H9 (cell line): ENCODE data around the gene TUBB2B. TPM values are rescaled to one million over a fixed set of nuclear protein-coding genes. Genes with fewer than 3 reads are reported as not detected.

Source experiments
- DNase-seq: peaks from one replicate; pipeline ENCODE4 v3.0.0-alpha.2; 2017
- H2AFZ ChIP-seq: one replicate; pipeline ENCODE4 v1.6.1; 2013; ENCODE audit warnings: mild to moderate bottlenecking, low read length, control low read depth, moderate library complexity
- H2AK5ac ChIP-seq: 2 replicates; pipeline ENCODE4 v1.6.1; 2013; ENCODE audit warnings: low read length, control low read depth, mixed read lengths; ENCODE audit not compliant: insufficient read length
- H2BK120ac ChIP-seq: one replicate; pipeline ENCODE4 v1.6.1; 2013; ENCODE audit warnings: low read depth, mild to moderate bottlenecking, low read length, control low read depth, inconsistent platforms; ENCODE audit not compliant: poor library complexity, severe bottlenecking
- H2BK12ac ChIP-seq: 2 replicates; pipeline ENCODE4 v1.6.1; 2013; ENCODE audit warnings: low read length, control low read depth, mixed read lengths, low read depth; ENCODE audit not compliant: insufficient read length
- H2BK15ac ChIP-seq: 2 replicates; pipeline ENCODE4 v1.6.1; 2013; ENCODE audit warnings: low read depth, low read length, control low read depth
- H2BK20ac ChIP-seq: one replicate; pipeline ENCODE4 v1.6.1; 2013; ENCODE audit warnings: low read depth, mild to moderate bottlenecking, low read length, control low read depth, inconsistent platforms; ENCODE audit not compliant: poor library complexity, severe bottlenecking
- H2BK5ac ChIP-seq: 2 replicates; pipeline ENCODE4 v1.6.1; 2013; ENCODE audit warnings: low read length, control low read depth, mixed read lengths; ENCODE audit not compliant: insufficient read length
- H3K14ac ChIP-seq: 2 replicates; pipeline ENCODE4 v1.6.1; 2013; ENCODE audit warnings: low read length, control low read depth; ENCODE audit not compliant: insufficient read depth
- H3K18ac ChIP-seq: 2 replicates; pipeline ENCODE4 v1.6.1; 2013; ENCODE audit warnings: low read depth, mild to moderate bottlenecking, mixed read lengths, low read length, control low read depth; ENCODE audit not compliant: insufficient read length
- H3K23ac ChIP-seq: 2 replicates; pipeline ENCODE4 v1.6.1; 2013; ENCODE audit warnings: low read length, control low read depth, mixed read lengths, low read depth; ENCODE audit not compliant: insufficient read length
- H3K23me2 ChIP-seq: 2 replicates; pipeline ENCODE4 v1.6.1; 2013; ENCODE audit warnings: low read depth, mild to moderate bottlenecking, mixed read lengths, low read length, control low read depth; ENCODE audit not compliant: insufficient read length, poor library complexity, severe bottlenecking
- H3K27ac ChIP-seq: 2 replicates; pipeline ENCODE4 v1.5.1; 2013; ENCODE audit warnings: low read length, control low read depth, mixed read lengths, low read depth; ENCODE audit not compliant: insufficient read length
- H3K27me3 ChIP-seq: 2 replicates; pipeline ENCODE4 v1.6.1; 2013; ENCODE audit warnings: low read length, control low read depth, inconsistent platforms; ENCODE audit not compliant: insufficient read depth
- H3K4ac ChIP-seq: 2 replicates; pipeline ENCODE4 v1.6.1; 2013; ENCODE audit warnings: low read depth, mild to moderate bottlenecking, control low read depth, inconsistent platforms, low read length, moderate library complexity
- H3K4me1 ChIP-seq: 2 replicates; pipeline ENCODE4 v1.6.1; 2013; ENCODE audit warnings: low read length, control low read depth, inconsistent platforms; ENCODE audit not compliant: insufficient read depth
- H3K4me2 ChIP-seq: 2 replicates; pipeline ENCODE4 v1.6.1; 2013; ENCODE audit warnings: low read length, control low read depth, mixed read lengths; ENCODE audit not compliant: insufficient read length, insufficient read depth
- H3K56ac ChIP-seq: 2 replicates; pipeline ENCODE4 v1.6.1; 2013; ENCODE audit warnings: low read depth, mild to moderate bottlenecking, mixed read lengths, low read length, control low read depth; ENCODE audit not compliant: insufficient read length
- H3K79me1 ChIP-seq: 2 replicates; pipeline ENCODE4 v1.6.1; 2013; ENCODE audit warnings: low read depth, mild to moderate bottlenecking, moderate library complexity, low read length, control low read depth, inconsistent platforms; ENCODE audit not compliant: insufficient read depth, poor library complexity, severe bottlenecking
- H3K79me2 ChIP-seq: 2 replicates; pipeline ENCODE4 v1.6.1; 2013; ENCODE audit warnings: low read length, control low read depth, inconsistent platforms; ENCODE audit not compliant: insufficient read depth
- H3K9ac ChIP-seq: 2 replicates; pipeline ENCODE4 v1.6.1; 2013; ENCODE audit warnings: low read length, control low read depth, mixed read lengths; ENCODE audit not compliant: insufficient read length; ENCODE audit errors: extremely low read depth
- H3K9me3 ChIP-seq: one replicate; pipeline ENCODE4 v1.6.1; 2013; ENCODE audit warnings: low read depth, low read length, inconsistent platforms; ENCODE audit not compliant: control insufficient read depth
- H3T11ph ChIP-seq: one replicate; pipeline ENCODE4 v1.6.1; 2013; ENCODE audit warnings: mild to moderate bottlenecking, low read length, control low read depth, inconsistent platforms
- H4K20me1 ChIP-seq: one replicate; pipeline ENCODE4 v1.6.1; 2013; ENCODE audit not compliant: control insufficient read depth, insufficient read length, insufficient read depth
- H4K5ac ChIP-seq: 2 replicates; pipeline ENCODE4 v1.6.1; 2013; ENCODE audit warnings: low read depth, mild to moderate bottlenecking, mixed read lengths, low read length, control low read depth; ENCODE audit not compliant: insufficient read length
- H4K8ac ChIP-seq: replicated peaks from 2 replicates; pipeline ENCODE4 v1.6.1; 2013; ENCODE audit warnings: low read length, control low read depth, mixed read lengths, low read depth; ENCODE audit not compliant: insufficient read length
- H4K91ac ChIP-seq: 2 replicates; pipeline ENCODE4 v1.6.1; 2013; ENCODE audit warnings: low read depth, mild to moderate bottlenecking, moderate library complexity, mixed read lengths, low read length, control low read depth; ENCODE audit not compliant: insufficient read length
- H3K27ac Mint-ChIP-seq, 3 experiments: 2 replicates in 2 of 3; 3 replicates in 1 of 3; pipeline ENCODE4 v1.8.0; 2020 to 2021; ENCODE audit warnings: mixed read lengths in 3 of 3, mild to moderate bottlenecking in 1 of 3, moderate library complexity in 1 of 3
- H3K27me3 Mint-ChIP-seq: 2 replicates; pipeline ENCODE4 v1.8.0; 2021; ENCODE audit warnings: low read depth, mild to moderate bottlenecking, moderate library complexity, mixed read lengths
- H3K36me3 Mint-ChIP-seq, 3 experiments: 2 replicates in 2 of 3; 3 replicates in 1 of 3; pipeline ENCODE4 v1.8.0; 2020 to 2021; ENCODE audit warnings: low read depth in 3 of 3, mixed read lengths in 3 of 3; ENCODE audit not compliant: insufficient read depth in 1 of 3
- H3K4me1 Mint-ChIP-seq, 2 experiments: 2 replicates each; pipeline ENCODE4 v1.8.0; 2020; ENCODE audit warnings: mixed read lengths in 2 of 2
- H3K4me3 Mint-ChIP-seq, 2 experiments: 2 replicates in 1 of 2; 3 replicates in 1 of 2; pipeline ENCODE4 v1.8.0; 2020 to 2021; ENCODE audit warnings: mild to moderate bottlenecking in 2 of 2, mixed read lengths in 2 of 2, moderate library complexity in 1 of 2
- H3K9me3 Mint-ChIP-seq, 2 experiments: 2 replicates in 1 of 2; 3 replicates in 1 of 2; pipeline ENCODE4 v1.8.0; 2020; ENCODE audit warnings: mild to moderate bottlenecking in 2 of 2, mixed read lengths in 2 of 2, moderate library complexity in 1 of 2
- WGBS: extraction: QIAGEN DNeasy Blood & Tissue Kit; methylation state at CpG from one replicate; pipeline ENCODE4 v1.1.7; 2013; ENCODE audit warnings: missing lambda C conversion rate, low lambda C conversion rate, mixed read lengths; ENCODE audit not compliant: insufficient read length; ENCODE audit errors: extremely low coverage; 5-methylcytosine and 5-hydroxymethylcytosine counted together
- total RNA-seq: library from RNA; stranded (reverse); gene quantifications from 2 replicates; pipeline ENCODE4 v1.2.1, GENCODE V29; 2021
- TF ChIP-seq, protein P1 (sequence below): fragments of 200-600 bp; sonication (generic); conservative IDR thresholded peaks from 3 replicates; pipeline ENCODE4 v1.8.0; 2021; ENCODE audit warnings: antibody characterized with exemption, mild to moderate bottlenecking

The TUBB2B gene
- total RNA-seq, 1 experiment from 2014 or later = 320 TPM

DNA sequence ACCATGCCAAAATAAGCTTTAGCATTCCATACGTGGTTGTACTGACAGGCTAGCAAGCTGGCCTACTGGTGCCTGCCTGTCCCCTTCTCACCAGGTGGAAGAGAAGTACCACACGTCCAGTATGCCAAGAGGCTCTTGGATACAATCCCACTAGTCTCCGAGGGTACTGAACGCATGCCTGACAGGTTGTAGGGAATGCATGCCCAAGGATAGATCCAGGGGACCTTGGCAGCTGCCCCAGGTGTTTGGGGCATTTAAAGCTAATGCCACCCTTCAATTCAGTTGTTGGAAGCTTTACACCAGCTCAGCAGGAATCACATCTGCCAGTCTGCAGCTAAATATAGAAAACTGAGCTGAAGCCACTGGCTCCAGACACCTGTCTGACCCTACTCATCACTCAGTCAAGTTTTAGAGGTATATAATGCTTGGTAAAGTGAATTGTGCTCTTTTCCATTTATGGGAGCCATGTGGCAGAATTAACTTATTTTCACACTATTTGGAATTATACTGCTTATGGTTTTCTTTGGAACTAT is 4.9 kb downstream of the TUBB2B start:
- no peak overlapping the region for H3K4me3 Mint-ChIP-seq
- no peaks in the 10 kb centered on the region for H3K4me1 ChIP-seq
- H3K18ac ChIP-seq = no peak overlapping the region
- H3K4me2 ChIP-seq = no peak overlapping the region
- no peak overlapping the region for H4K8ac ChIP-seq
- no peaks in the 10 kb centered on the region for H4K20me1 ChIP-seq
- no peak overlapping the region for H3K14ac ChIP-seq
- TF ChIP-seq, protein P1, sequence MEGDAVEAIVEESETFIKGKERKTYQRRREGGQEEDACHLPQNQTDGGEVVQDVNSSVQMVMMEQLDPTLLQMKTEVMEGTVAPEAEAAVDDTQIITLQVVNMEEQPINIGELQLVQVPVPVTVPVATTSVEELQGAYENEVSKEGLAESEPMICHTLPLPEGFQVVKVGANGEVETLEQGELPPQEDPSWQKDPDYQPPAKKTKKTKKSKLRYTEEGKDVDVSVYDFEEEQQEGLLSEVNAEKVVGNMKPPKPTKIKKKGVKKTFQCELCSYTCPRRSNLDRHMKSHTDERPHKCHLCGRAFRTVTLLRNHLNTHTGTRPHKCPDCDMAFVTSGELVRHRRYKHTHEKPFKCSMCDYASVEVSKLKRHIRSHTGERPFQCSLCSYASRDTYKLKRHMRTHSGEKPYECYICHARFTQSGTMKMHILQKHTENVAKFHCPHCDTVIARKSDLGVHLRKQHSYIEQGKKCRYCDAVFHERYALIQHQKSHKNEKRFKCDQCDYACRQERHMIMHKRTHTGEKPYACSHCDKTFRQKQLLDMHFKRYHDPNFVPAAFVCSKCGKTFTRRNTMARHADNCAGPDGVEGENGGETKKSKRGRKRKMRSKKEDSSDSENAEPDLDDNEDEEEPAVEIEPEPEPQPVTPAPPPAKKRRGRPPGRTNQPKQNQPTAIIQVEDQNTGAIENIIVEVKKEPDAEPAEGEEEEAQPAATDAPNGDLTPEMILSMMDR = no peak
- no peak overlapping the region for H4K91ac ChIP-seq
- no peaks in the 10 kb centered on the region for H3K9me3 ChIP-seq
- no CpG with 5 or more reads among the region's 4 CpGs for WGBS
- no peak overlapping the region for H2BK120ac ChIP-seq
- H3K23me2 ChIP-seq = peaks cover 11% of the 10 kb centered on the region
- peaks cover 18% of the 10 kb centered on the region for H3K79me2 ChIP-seq
- H4K5ac ChIP-seq = no peak overlapping the region
- peaks cover 10% of the 10 kb centered on the region for H3K27me3 Mint-ChIP-seq
- H2BK20ac ChIP-seq = no peak overlapping the region
- no peak overlapping the region for H3K56ac ChIP-seq
- no peak overlapping the region for H2AK5ac ChIP-seq
- H2BK12ac ChIP-seq = no peak overlapping the region
- no peak overlapping the region for H3K9ac ChIP-seq
- H3T11ph ChIP-seq = no peak overlapping the region
- DNase-seq = no peak
- H3K27me3 ChIP-seq = no peaks in the 10 kb centered on the region
- peaks cover 6% of the 10 kb centered on the region in 2 experiments; a peak in 3 of 5 replicates for H3K9me3 Mint-ChIP-seq
- H3K27ac Mint-ChIP-seq = no peak overlapping the region
- no peak overlapping the region for H3K4ac ChIP-seq
- no peak overlapping the region for H2AFZ ChIP-seq
- H3K36me3 Mint-ChIP-seq = peaks cover 19 to 31% (median 28%) of the 10 kb centered on the region in 3 experiments
- H3K4me1 Mint-ChIP-seq = peaks cover 25 to 27% of the 10 kb centered on the region in 2 experiments
- no peak overlapping the region for H2BK15ac ChIP-seq
- H3K27ac ChIP-seq = no peak overlapping the region
- peaks cover 4% of the 10 kb centered on the region for H3K79me1 ChIP-seq
- no peak overlapping the region for H2BK5ac ChIP-seq
- H3K23ac ChIP-seq = no peak overlapping the region
